BLaER1 (cell line): ENCODE results near the gene SLC30A3.
"Not testable (repeated sequence)": the region's sequence is repeated elsewhere in the genome, so short reads cannot be mapped to it uniquely, and the experiment has no call there.

Experiments used
- H3K27ac ChIP-seq: shearing (Covaris generic); formaldehyde crosslinking; 2 replicates; pipeline ENCODE4 v1.8.1; 2022
- H3K27me3 ChIP-seq: shearing (Covaris generic); formaldehyde crosslinking; 2 replicates; pipeline ENCODE4 v1.8.1; 2022
- H3K36me3 ChIP-seq: shearing (Covaris generic); formaldehyde crosslinking; 2 replicates; pipeline ENCODE4 v1.8.1; 2022
- H3K4me1 ChIP-seq: shearing (Covaris generic); formaldehyde crosslinking; 2 replicates; pipeline ENCODE4 v1.8.1; 2022
- H3K4me2 ChIP-seq: shearing (Covaris generic); formaldehyde crosslinking; 2 replicates; pipeline ENCODE4 v1.8.1; 2022
- H3K4me3 ChIP-seq: shearing (Covaris generic); formaldehyde crosslinking; 2 replicates; pipeline ENCODE4 v1.8.1; 2022
- H3K9ac ChIP-seq: shearing (Covaris generic); formaldehyde crosslinking; 2 replicates; pipeline ENCODE4 v1.8.1; 2022
- H3K9me3 ChIP-seq: shearing (Covaris generic); formaldehyde crosslinking; 2 replicates; pipeline ENCODE4 v1.8.1; 2022
- H4K20me1 ChIP-seq: shearing (Covaris generic); formaldehyde crosslinking; 2 replicates; pipeline ENCODE4 v1.8.1; 2022
- Cebpa-rat ChIP-seq: shearing (Covaris generic); IDR thresholded peaks from 2 replicates; pipeline ENCODE4 v1.8.1; 2022

Gene SLC30A3

DNA sequence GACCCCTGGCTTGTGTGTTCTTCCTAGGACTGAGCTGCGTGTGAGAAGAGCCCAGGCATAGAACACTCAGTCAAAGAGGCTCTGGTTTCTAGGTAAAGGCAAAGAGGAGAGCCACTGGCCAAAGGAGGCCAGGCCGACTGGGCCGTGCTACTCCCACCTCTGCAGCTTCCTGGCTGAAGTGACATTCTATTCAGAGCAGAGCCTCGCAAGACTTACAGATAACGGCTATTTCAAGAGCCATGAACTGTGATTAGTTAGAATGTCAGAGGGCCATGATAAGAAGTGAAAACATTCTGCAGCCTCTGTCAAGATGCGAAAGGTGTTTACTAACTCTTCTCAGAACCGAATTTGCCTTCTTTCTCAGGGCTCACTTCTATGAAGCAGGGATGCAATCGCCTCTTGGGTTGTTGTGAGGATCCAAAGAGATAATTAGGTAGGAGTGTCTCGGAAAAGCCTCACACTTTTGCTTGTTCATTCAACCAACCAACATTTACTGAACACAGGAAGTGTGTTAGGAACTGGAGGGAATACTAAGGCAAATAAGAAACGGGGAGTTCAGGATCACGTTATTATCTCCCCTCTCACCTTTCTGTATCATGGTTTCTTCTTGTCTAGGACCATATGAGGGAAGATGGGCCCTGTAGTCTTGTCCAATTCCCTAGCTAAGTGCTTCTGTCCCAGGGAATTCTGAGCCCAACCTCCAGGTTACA is 8.9 kb upstream of the SLC30A3 start:
- no peak overlapping the region for H3K9ac ChIP-seq
- H3K4me3 ChIP-seq = no peak overlapping the region
- H3K27me3 ChIP-seq = peaks cover 13% of the 10 kb centered on the region
- H3K36me3 ChIP-seq = no peaks in the 10 kb centered on the region
- H3K4me1 ChIP-seq = 0 out of 2 replicates have a peak, but pooled peaks cover 5% of the 10 kb centered on the region
- H3K27ac ChIP-seq = no peak overlapping the region
- H4K20me1 ChIP-seq = no peaks in the 10 kb centered on the region
- H3K9me3 ChIP-seq = no peaks in the 10 kb centered on the region
- no peak for TF ChIP-seq Cebpa-rat
- no peak overlapping the region for H3K4me2 ChIP-seq

DNA sequence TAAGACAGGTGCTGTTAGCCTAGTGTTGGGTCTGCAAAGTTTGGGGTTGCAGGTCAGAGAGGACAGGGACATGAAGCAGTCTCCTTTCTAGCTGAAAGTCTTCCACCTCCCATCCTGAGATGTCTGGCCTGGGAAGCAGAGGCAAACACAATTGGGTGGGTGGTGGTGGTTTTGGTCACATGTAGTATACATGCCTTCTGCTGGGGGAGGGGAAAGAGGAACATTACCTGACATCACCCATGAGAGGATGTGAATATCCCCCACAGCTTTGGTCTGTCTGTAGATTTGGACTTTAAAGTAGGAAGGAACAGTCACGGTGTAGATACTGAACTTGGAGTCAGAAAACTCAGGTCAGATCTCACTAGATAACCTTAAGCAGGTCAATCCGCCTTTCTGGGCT is 7.8 kb upstream of the SLC30A3 start:
- no peaks in the 10 kb centered on the region for H4K20me1 ChIP-seq
- no peaks in the 10 kb centered on the region for H3K9me3 ChIP-seq
- no peak overlapping the region for H3K27ac ChIP-seq
- H3K9ac ChIP-seq = no peak overlapping the region
- H3K4me1 ChIP-seq = 0 out of 2 replicates have a peak, but pooled peaks cover 5% of the 10 kb centered on the region
- H3K4me3 ChIP-seq = no peak overlapping the region
- peaks cover 24% of the 10 kb centered on the region for H3K27me3 ChIP-seq
- TF ChIP-seq Cebpa-rat = no peak
- no peaks in the 10 kb centered on the region for H3K36me3 ChIP-seq
- no peak overlapping the region for H3K4me2 ChIP-seq

DNA sequence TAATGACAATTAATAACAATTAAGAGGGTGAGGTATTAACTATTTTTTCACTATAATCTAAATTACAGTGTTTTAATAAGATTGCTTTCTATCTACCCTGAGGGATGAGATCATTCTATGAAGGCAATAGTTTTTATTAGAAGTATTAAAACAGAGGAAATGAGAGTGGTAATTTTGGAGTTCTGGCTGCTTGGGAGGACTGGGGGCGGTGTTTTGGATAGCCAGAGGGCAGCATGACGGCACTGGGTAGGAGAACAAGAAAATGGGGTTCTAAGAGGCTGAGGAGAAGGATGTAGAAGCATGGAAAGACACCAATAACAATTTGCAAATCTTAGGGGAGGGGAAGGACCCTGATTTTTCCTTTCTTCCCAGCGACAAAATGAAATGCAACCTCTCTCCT is 7.3 kb upstream of the SLC30A3 start:
- H3K4me2 ChIP-seq = no peak overlapping the region

DNA sequence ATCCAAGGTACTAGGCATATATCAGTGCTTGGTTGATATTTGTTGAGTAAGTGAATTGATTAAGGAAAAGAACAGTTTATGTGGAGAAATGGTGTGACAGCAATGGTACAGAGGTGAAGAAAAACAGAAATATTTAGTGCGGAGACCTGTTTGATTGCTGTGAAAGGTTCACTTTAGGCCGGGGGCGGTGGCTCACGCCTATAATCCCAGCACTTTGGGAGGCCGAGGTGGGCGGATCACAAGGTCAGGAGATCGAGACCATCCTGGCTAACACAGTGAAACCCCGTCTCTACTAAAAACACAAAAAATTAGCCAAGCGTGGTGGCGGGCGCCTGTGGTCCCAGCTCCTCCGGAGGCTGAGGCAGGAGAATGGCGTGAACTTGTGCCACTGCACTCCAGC is 5.4 kb upstream of the SLC30A3 start:
- H3K27me3 ChIP-seq = peaks cover 48% of the 10 kb centered on the region
- peaks cover 14% of the 10 kb centered on the region for H4K20me1 ChIP-seq
- H3K27ac ChIP-seq = not testable (repeated sequence)

More for the DNA sequence above, 7.3 kb upstream of the SLC30A3 start:
- no peaks in the 10 kb centered on the region for H3K9me3 ChIP-seq
- no peak overlapping the region for H3K4me3 ChIP-seq
- TF ChIP-seq Cebpa-rat = no peak
- H4K20me1 ChIP-seq = no peaks in the 10 kb centered on the region
- H3K4me1 ChIP-seq = 0 out of 2 replicates have a peak, but pooled peaks cover 5% of the 10 kb centered on the region
- H3K9ac ChIP-seq = no peak overlapping the region
- H3K36me3 ChIP-seq = no peaks in the 10 kb centered on the region
- H3K27me3 ChIP-seq = peaks cover 30% of the 10 kb centered on the region
- no peak overlapping the region for H3K27ac ChIP-seq

DNA sequence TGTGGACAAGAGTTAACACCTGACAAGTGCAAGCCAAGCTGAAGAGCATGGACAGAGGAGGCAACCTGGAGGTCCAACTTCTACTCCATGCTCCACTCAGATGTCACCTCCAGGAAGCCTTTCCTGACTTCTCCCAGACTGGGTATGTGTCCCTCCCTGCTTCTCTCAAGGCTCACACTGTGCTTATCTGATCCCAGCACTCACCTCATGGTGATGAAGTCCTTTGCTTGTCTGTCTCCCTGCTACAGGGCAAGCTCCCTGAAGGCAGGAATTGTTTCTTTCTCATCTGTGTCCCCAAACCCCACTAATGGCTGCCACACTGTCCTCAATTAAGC is 2.7 kb upstream of the SLC30A3 start:
- peaks cover 35% of the 10 kb centered on the region for H3K4me1 ChIP-seq
- no peaks in the 10 kb centered on the region for H3K9me3 ChIP-seq
- no peak overlapping the region for H3K27ac ChIP-seq
- no peak overlapping the region for H3K9ac ChIP-seq
- peak overlapping the region; percentile 95 for H3K4me2 ChIP-seq
- H3K36me3 ChIP-seq = no peaks in the 10 kb centered on the region
- peaks cover 39% of the 10 kb centered on the region for H4K20me1 ChIP-seq
- peaks cover 76% of the 10 kb centered on the region for H3K27me3 ChIP-seq
- no peak overlapping the region for H3K4me3 ChIP-seq
- TF ChIP-seq Cebpa-rat = no peak

More for the DNA sequence above, 5.4 kb upstream of the SLC30A3 start:
- H3K9ac ChIP-seq, H3K9me3 ChIP-seq, H3K36me3 ChIP-seq, H3K4me3 ChIP-seq, H3K4me2 ChIP-seq: not testable (repeated sequence)
- peaks cover 21% of the 10 kb centered on the region for H3K4me1 ChIP-seq

DNA sequence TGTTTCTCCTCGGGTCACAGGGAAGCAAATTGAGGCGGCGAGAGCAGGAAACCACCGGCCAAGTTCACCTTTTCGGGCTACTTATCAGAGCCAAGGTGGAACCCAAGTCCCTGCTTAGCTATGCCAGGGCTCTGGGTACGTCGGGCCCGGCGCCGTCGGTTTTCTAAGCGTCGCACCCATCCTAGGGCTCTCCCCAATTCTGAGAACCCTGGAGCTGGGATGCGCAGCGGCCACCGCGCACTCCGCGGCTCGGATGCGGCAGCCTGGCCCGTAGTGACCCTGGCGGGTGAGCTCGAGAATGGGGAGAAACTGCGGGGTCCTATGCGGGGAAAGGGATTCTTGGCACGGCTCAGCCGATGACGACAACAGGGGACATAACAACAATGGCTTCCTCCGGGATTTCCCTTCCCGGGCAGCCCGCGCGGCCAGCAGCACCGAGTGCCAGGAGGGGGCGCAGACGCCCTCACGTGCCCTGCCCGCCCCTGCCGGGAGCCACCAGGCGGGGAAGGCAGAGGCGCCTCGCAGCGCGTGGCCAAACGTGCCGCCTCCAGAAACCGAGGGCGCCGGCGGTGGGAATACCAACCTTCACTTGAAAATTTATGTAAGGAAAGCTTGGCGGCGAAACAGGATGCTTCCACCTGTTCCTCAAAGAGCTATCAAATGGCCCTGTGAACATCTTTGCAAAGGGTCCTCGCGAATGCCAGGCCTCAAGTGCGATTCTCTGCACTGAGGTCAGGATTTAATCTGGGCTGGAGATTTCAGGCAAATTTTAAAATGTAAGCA is 2.1 kb upstream of the SLC30A3 start:
- no peaks in the 10 kb centered on the region for H3K9me3 ChIP-seq
- peaks cover 35% of the 10 kb centered on the region for H3K4me1 ChIP-seq
- no peak for TF ChIP-seq Cebpa-rat
- H3K9ac ChIP-seq = no peak overlapping the region
- H3K4me2 ChIP-seq = peak overlapping the region; percentile 95
- H3K4me3 ChIP-seq = peak overlapping the region; percentile 67
- peaks cover 45% of the 10 kb centered on the region for H4K20me1 ChIP-seq
- no peaks in the 10 kb centered on the region for H3K36me3 ChIP-seq
- H3K27ac ChIP-seq = no peak overlapping the region
- peaks cover 82% of the 10 kb centered on the region for H3K27me3 ChIP-seq

DNA sequence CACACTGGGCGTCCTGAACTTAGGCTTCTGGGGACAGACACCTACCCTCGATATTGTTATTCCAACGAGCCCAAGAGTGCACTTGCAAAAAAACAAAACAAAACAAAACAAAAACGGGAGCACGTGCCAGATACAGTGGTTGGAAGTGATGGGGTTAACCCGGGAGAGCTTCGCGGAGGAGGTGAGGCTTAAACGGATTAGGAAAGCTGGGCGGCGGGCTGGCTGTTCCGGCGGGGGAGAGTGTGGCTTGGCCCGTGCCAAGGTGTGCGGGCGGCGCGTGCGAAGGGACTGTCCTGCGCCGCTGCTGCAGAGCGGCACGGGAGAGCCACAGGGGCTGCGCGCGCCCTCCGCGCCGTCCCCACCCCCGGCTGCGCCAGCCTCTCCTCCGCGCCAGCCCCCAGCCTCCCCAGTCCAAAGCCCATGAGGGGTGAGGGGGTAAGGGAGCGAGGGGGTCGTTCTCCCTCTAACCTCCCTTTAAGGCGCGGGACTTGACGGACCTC is 1.5 kb upstream of the SLC30A3 start:
- H3K4me1 ChIP-seq = peaks cover 35% of the 10 kb centered on the region
- no peaks in the 10 kb centered on the region for H3K9me3 ChIP-seq
- no peak overlapping the region for H3K9ac ChIP-seq
- peaks cover 85% of the 10 kb centered on the region for H3K27me3 ChIP-seq
- H3K4me2 ChIP-seq = peak overlapping the region; percentile 95
- H3K36me3 ChIP-seq = no peaks in the 10 kb centered on the region
- peaks cover 47% of the 10 kb centered on the region for H4K20me1 ChIP-seq
- H3K27ac ChIP-seq = no peak overlapping the region
- TF ChIP-seq Cebpa-rat = no peak
- peak overlapping the region; percentile 67 for H3K4me3 ChIP-seq

DNA sequence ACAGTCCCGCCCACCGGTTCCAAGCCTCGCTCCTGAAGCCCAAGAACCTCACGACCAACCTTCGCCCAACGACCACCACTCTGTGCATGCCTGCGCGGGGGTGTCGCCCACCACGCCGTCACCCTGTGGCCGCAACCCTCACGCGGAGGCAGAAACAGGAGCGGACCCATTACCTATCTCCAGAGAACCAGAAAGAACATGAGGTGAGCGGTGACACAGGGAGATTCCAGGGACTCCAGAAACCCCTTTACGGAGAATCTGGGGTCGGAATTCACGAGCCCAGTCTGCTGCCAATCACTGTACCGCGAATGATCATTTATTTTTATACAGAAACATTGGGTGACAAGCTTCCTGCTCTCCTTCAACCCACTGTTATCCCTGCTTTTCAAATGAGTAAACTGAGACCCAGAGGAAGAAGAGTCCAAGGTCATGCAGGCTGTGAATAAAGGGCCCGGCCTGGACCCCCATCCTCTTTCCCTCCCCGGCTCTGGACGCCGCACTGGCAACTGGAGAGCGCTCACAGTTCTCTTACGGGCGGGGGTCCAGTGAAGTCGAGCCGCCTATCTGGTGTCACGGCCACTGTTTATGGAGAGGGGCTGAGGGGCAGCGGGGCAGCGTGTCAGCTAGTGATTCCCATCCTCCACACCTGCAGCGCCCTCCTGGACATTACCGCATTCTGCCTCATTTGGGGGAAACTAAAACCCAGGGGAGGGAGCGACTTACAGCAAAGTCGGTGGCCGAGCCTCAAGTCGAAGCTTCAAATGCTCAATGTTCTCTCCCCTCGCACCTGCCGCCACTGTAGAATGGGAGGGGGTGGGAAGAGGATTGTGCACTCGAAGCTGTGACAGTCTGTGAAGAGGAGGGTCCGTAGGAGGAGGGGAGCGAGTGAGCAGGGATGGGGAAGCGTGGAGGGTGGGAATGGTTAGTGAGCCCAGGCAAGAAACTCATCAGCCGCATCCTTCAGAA is 723 bp upstream of the SLC30A3 start:
- Histone ChIP-seq H3K36me3 (no peaks in the 10 kb centered on the region), H3K9me3 (no peaks in the 10 kb centered on the region), H3K27ac (no peak overlapping the region), H3K4me1 (peaks cover 34% of the 10 kb centered on the region), H3K27me3 (peaks cover 92% of the 10 kb centered on the region), H3K4me3 (peak overlapping the region; percentile 67), H3K9ac (no peak overlapping the region), H3K4me2 (peak overlapping the region; percentile 95), H4K20me1 (peaks cover 47% of the 10 kb centered on the region)
- TF ChIP-seq Cebpa-rat = no peak

DNA sequence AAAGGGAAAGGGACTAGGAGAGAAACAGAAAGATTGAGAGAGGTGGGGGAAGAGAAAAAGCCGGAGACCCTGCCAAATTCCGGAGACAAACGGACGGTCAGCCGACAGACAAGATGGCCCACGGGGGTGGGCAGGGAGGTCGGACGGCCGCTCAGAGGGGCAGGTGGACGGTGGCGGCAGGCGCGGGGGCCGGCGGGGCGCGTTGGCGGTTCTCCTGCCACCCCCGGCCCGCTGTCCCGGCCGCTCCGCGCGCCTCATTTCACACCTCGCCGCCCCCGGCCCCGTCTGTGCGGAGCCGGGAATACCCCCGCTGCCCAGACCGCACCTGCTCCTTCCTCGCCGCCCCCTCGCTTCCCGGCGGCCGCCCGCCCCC is 935 bp downstream of the SLC30A3 start:
- Histone ChIP-seq H3K9me3 (no peaks in the 10 kb centered on the region), H3K9ac (no peak overlapping the region), H3K4me3 (peak overlapping the region; percentile 67), H3K4me2 (peak overlapping the region; percentile 95), H4K20me1 (peaks cover 47% of the 10 kb centered on the region), H3K27ac (no peak overlapping the region), H3K36me3 (no peaks in the 10 kb centered on the region), H3K4me1 (peaks cover 34% of the 10 kb centered on the region), H3K27me3 (peaks cover 98% of the 10 kb centered on the region)
- no peak for TF ChIP-seq Cebpa-rat
